MM.1S (cell line): Measurements from ENCODE around the gene KIAA1755.
"Not testable (repeated sequence)": the region's sequence is repeated elsewhere in the genome, so short reads cannot be mapped to it uniquely, and the experiment has no call there.

Experiments used
- DNase-seq: peaks from one replicate; pipeline ENCODE4 v3.0.0-alpha.2; 2015
- H2AFZ ChIP-seq: fragments of 300-600 bp; sonication (generic); 2 replicates; pipeline ENCODE4 v1.6.0; 2016; ENCODE audit warnings: antibody characterized with exemption, low read length
- H3F3A ChIP-seq: fragments of 300-600 bp; sonication (generic); 2 replicates; pipeline ENCODE4 v1.6.1; 2016; ENCODE audit warnings: mild to moderate bottlenecking, antibody characterized with exemption, low read length, moderate library complexity, mixed read lengths; ENCODE audit not compliant: insufficient read depth
- H3K27ac ChIP-seq: fragments of 300-600 bp; sonication (generic); 2 replicates; pipeline ENCODE4 v1.5.1; 2016; ENCODE audit warnings: mild to moderate bottlenecking, low read length
- H3K27me3 ChIP-seq: fragments of 300-600 bp; sonication (generic); replicated peaks from 2 replicates; pipeline ENCODE4 v1.6.0; 2016; ENCODE audit warnings: low read length; ENCODE audit not compliant: insufficient read depth
- H3K36me3 ChIP-seq: fragments of 300-600 bp; sonication (generic); replicated peaks from 2 replicates; pipeline ENCODE4 v1.6.1; 2016; ENCODE audit warnings: mild to moderate bottlenecking, low read length, mixed read lengths; ENCODE audit not compliant: insufficient read depth
- H3K4me1 ChIP-seq: fragments of 300-600 bp; sonication (generic); 2 replicates; pipeline ENCODE4 v1.6.1; 2016; ENCODE audit warnings: low read length, mixed read lengths
- H3K4me2 ChIP-seq: fragments of 300-600 bp; sonication (generic); 2 replicates; pipeline ENCODE4 v1.6.0; 2016; ENCODE audit warnings: low read depth, low read length
- H3K4me3 ChIP-seq: fragments of 300-600 bp; sonication (generic); 2 replicates; pipeline ENCODE4 v1.5.1; 2016; ENCODE audit warnings: low read length, mixed read lengths
- H3K79me2 ChIP-seq: fragments of 300-600 bp; sonication (generic); 2 replicates; pipeline ENCODE4 v1.6.1; 2016; ENCODE audit warnings: mixed run types, low read length, mixed read lengths
- H3K9ac ChIP-seq: fragments of 300-600 bp; sonication (generic); 2 replicates; pipeline ENCODE4 v1.6.1; 2016; ENCODE audit warnings: low read length, mixed read lengths
- H3K9me2 ChIP-seq: fragments of 300-600 bp; sonication (generic); replicated peaks from 2 replicates; pipeline ENCODE4 v1.6.1; 2016; ENCODE audit warnings: mild to moderate bottlenecking, low read length, mixed read lengths; ENCODE audit not compliant: insufficient read depth
- H3K9me3 ChIP-seq: fragments of 300-600 bp; sonication (generic); replicated peaks from 2 replicates; pipeline ENCODE4 v1.6.1; 2016; ENCODE audit warnings: mild to moderate bottlenecking, low read length, mixed read lengths; ENCODE audit not compliant: insufficient read depth
- H4K20me1 ChIP-seq: fragments of 300-600 bp; sonication (generic); 2 replicates; pipeline ENCODE4 v1.6.1; 2016; ENCODE audit warnings: mild to moderate bottlenecking, low read length, moderate library complexity, mixed read lengths; ENCODE audit not compliant: insufficient read depth
- EZH2 ChIP-seq: fragments of 300-600 bp; sonication (generic); optimal IDR thresholded peaks from 2 replicates; pipeline ENCODE3; 2017; ENCODE audit warnings: low read depth, mild to moderate bottlenecking, antibody characterized with exemption, low read length, mixed read lengths
- EZH2phosphoT487 ChIP-seq: fragments of 300-600 bp; sonication (generic); IDR thresholded peaks from 2 replicates; pipeline ENCODE4 v1.6.1; 2018; ENCODE audit warnings: antibody characterized with exemption, low read length
- TF ChIP-seq, protein P1 (sequence below): fragments of 300-600 bp; sonication (generic); IDR thresholded peaks from 2 replicates; pipeline ENCODE4 v1.5.1; 2016; ENCODE audit warnings: antibody characterized with exemption, low read length, mixed read lengths

KIAA1755 gene

GRCh38 chr20:38290829-38291814 is 30.6 kb upstream of the KIAA1755 start:
- Histone ChIP-seq H3K36me3 (no peaks in the 10 kb centered on the region), H3K4me3 (no peak overlapping the region), H3K27me3 (peaks cover 61% of the 10 kb centered on the region), H3K79me2 (no peaks in the 10 kb centered on the region), H3K9me2 (no peaks in the 10 kb centered on the region), H3K9ac (no peak overlapping the region), H3K4me1 (peaks cover 12% of the 10 kb centered on the region), H3K4me2 (no peak overlapping the region), H3F3A (0 out of 2 replicates have a peak, but pooled peaks cover 5% of the 10 kb centered on the region), H3K27ac (no peak overlapping the region), H4K20me1 (no peaks in the 10 kb centered on the region), H3K9me3 (no peaks in the 10 kb centered on the region), H2AFZ (no peak overlapping the region)
- DNase-seq = no peak
- no peak for TF ChIP-seq EZH2
- TF ChIP-seq, protein P1, sequence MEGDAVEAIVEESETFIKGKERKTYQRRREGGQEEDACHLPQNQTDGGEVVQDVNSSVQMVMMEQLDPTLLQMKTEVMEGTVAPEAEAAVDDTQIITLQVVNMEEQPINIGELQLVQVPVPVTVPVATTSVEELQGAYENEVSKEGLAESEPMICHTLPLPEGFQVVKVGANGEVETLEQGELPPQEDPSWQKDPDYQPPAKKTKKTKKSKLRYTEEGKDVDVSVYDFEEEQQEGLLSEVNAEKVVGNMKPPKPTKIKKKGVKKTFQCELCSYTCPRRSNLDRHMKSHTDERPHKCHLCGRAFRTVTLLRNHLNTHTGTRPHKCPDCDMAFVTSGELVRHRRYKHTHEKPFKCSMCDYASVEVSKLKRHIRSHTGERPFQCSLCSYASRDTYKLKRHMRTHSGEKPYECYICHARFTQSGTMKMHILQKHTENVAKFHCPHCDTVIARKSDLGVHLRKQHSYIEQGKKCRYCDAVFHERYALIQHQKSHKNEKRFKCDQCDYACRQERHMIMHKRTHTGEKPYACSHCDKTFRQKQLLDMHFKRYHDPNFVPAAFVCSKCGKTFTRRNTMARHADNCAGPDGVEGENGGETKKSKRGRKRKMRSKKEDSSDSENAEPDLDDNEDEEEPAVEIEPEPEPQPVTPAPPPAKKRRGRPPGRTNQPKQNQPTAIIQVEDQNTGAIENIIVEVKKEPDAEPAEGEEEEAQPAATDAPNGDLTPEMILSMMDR = peak; percentile 25

DNA sequence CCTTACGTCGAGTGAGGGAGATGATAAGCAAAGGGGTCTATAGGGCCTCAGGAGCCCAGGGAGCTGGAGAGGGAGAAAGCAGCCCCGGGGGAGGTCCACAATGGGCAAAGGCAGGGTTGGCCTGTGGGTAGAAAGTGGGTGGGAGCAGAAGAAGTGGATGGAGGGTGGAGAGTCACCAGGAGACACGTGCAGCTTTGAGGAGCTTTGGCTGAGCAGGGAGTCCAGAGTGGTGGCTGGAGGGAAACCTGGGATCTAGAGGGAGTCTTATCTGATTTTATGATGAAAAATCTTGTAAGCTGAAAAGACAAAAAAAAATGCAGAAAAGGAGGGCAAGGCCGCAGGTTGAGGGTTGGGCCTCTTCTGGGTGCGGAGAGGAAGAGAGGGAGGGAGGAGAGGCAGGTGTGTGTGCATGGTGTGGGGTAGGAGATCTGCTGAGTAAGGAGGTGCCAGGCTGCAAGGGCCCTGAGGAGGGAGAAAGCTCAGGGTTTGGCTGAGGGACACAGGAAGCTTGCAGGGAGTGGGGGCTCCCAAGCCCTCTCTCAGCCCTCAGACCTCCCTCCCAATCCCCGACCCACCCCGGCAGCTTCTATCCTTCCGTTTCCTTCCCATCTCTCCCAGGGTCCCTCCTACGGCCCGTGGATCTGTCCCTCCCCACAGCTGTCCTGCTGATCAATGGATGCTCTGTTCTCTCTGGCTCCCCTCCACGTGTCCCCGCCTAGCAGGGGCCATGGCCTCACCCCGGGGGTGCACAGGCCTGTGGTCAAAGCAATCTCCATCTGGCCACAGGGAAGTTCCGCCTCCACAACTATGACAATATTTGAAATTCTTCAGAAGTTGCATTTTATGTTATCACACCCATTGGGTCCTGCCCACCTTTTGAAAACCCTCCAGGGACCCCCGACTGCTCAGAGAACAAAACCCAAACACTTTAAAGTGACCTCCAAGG is 26.3 kb upstream of the KIAA1755 start:
- no peak overlapping the region for H3K4me2 ChIP-seq
- TF ChIP-seq EZH2phosphoT487 (no peak), EZH2 (no peak)
- TF ChIP-seq, protein P1 = no peak

GRCh38 chr20:38284893-38285444 is 24.4 kb upstream of the KIAA1755 start:
- H3K9me2 ChIP-seq = no peaks in the 10 kb centered on the region
- DNase-seq = no peak
- no peak overlapping the region for H3K9ac ChIP-seq
- no peak overlapping the region for H3K27ac ChIP-seq
- no peak overlapping the region for H2AFZ ChIP-seq
- H3K36me3 ChIP-seq = no peaks in the 10 kb centered on the region
- H3K4me3 ChIP-seq = no peak overlapping the region
- TF ChIP-seq EZH2phosphoT487 = no peak
- TF ChIP-seq EZH2 = no peak
- TF ChIP-seq, protein P1 = no peak
- H4K20me1 ChIP-seq = no peaks in the 10 kb centered on the region
- no peak overlapping the region for H3K4me2 ChIP-seq
- 0 out of 2 replicates have a peak, but pooled peaks cover 5% of the 10 kb centered on the region for H3F3A ChIP-seq
- H3K27me3 ChIP-seq = peaks cover 33% of the 10 kb centered on the region
- H3K4me1 ChIP-seq = peaks cover 25% of the 10 kb centered on the region
- H3K79me2 ChIP-seq = no peaks in the 10 kb centered on the region
- H3K9me3 ChIP-seq = no peaks in the 10 kb centered on the region

More for the DNA sequence above, 26.3 kb upstream of the KIAA1755 start:
- no peaks in the 10 kb centered on the region for H4K20me1 ChIP-seq
- H3F3A ChIP-seq = 0 out of 2 replicates have a peak, but pooled peaks cover 5% of the 10 kb centered on the region
- DNase-seq = no peak
- no peak overlapping the region for H2AFZ ChIP-seq
- no peaks in the 10 kb centered on the region for H3K9me3 ChIP-seq
- H3K4me3 ChIP-seq = no peak overlapping the region
- H3K27me3 ChIP-seq = peaks cover 51% of the 10 kb centered on the region
- H3K79me2 ChIP-seq = no peaks in the 10 kb centered on the region
- H3K4me1 ChIP-seq = peaks cover 25% of the 10 kb centered on the region
- H3K36me3 ChIP-seq = no peaks in the 10 kb centered on the region
- no peak overlapping the region for H3K27ac ChIP-seq
- no peaks in the 10 kb centered on the region for H3K9me2 ChIP-seq
- no peak overlapping the region for H3K9ac ChIP-seq

GRCh38 chr20:38284066-38284650 is 23.6 kb upstream of the KIAA1755 start:
- not testable (repeated sequence) for H2AFZ ChIP-seq, H3K79me2 ChIP-seq, H3K9me3 ChIP-seq, H3K4me3 ChIP-seq, H4K20me1 ChIP-seq, H3K9ac ChIP-seq, H3K4me2 ChIP-seq, H3F3A ChIP-seq, H3K36me3 ChIP-seq, DNase-seq, H3K27ac ChIP-seq, H3K9me2 ChIP-seq
- H3K27me3 ChIP-seq = peaks cover 27% of the 10 kb centered on the region; the same call in 1 of the 2 replicates
- H3K4me1 ChIP-seq = peaks cover 25% of the 10 kb centered on the region
